Tibial nerve (tissue), 3 donors: ENCODE results near the gene MAML2.

Source experiments
- CTCF ChIP-seq, 5 experiments: fragments of 200-600 bp in 3 of 5; fragments of 450-650 bp in 2 of 5; sonication (generic) in 3 of 5; IDR thresholded peaks; one replicate each; pipeline ENCODE4 v1.5.1; 2016 to 2019; ENCODE audit warnings: antibody characterized with exemption in 5 of 5, mild to moderate bottlenecking in 3 of 5, moderate library complexity in 2 of 5
- POLR2A ChIP-seq, 2 donors: fragments of 450-650 bp; IDR thresholded peaks; one replicate each; pipeline ENCODE4 v1.6.1; 2017; ENCODE audit warnings: antibody characterized with exemption in 2 of 2, mild to moderate bottlenecking in 2 of 2, moderate library complexity in 2 of 2

GRCh38 chr11:96311120-96311568, 31.9 kb downstream of the MAML2 start:
- no peak for TF ChIP-seq POLR2A (IDR thresholded peaks at IDR 0.05)
- TF ChIP-seq CTCF (IDR thresholded peaks at IDR 0.05), result no peak
